Endothelial cell of umbilical vein (primary cell): ENCODE measurements around the gene PHF23. TPM values are rescaled to one million over a fixed set of nuclear protein-coding genes. Genes with fewer than 3 reads are reported as not detected.

Experiments
- BruUV-seq: library from RNA; stranded (reverse); fragments of 400-500 nt; replicated peaks from 2 replicates; lab custom pipeline; 2021; lab: Mats Ljungman, UMichigan
- CTCF ChIA-PET: fragments of 300-600, 350-600 bp; sonication (Branson Sonifier 250); formaldehyde crosslinking; loops from one replicate; lab custom pipeline; 2021; ENCODE audit warnings: antibody characterized with exemption, inconsistent platforms; lab: Charles Lee
- POLR2A ChIA-PET: fragments of 300-600, 350-600 bp; sonication (Branson Sonifier 250); formaldehyde crosslinking; loops from one replicate; lab custom pipeline; 2021; ENCODE audit warnings: antibody characterized with exemption, inconsistent platforms; lab: Charles Lee
- DNase-seq: peaks from one replicate; pipeline ENCODE4 v3.0.0-alpha.2; 2011; ENCODE audit warnings: low read depth, low spot score
- FAIRE-seq: peaks from 2 replicates; lab custom pipeline; 2011; peaks lifted over from hg19 to GRCh38; lab: Jason Lieb, UNC
- H2AFZ ChIP-seq: 2 replicates; pipeline ENCODE4 v1.6.0; 2012; ENCODE audit warnings: low read depth, low read length, control low read depth, inconsistent platforms
- H3K27ac ChIP-seq: 2 replicates; pipeline ENCODE4 v1.5.1; 2011; ENCODE audit warnings: low read depth, mild to moderate bottlenecking, control low read depth, low read length, moderate library complexity; ENCODE audit not compliant: insufficient read depth
- H3K27me3 ChIP-seq, 2 experiments: 2 replicates each; pipeline versions ENCODE4 v1.6.0 to v1.6.1; 2011; ENCODE audit warnings: low read length in 2 of 2, mixed read lengths in 1 of 2; ENCODE audit not compliant: control insufficient read depth in 2 of 2, insufficient read depth in 2 of 2
- H3K36me3 ChIP-seq, 2 experiments: 2 replicates in 1 of 2; 3 replicates in 1 of 2; pipeline ENCODE4 v1.5.1; 2011; ENCODE audit warnings: low read length in 2 of 2, mild to moderate bottlenecking in 1 of 2, moderate library complexity in 1 of 2; ENCODE audit not compliant: control insufficient read depth in 2 of 2, insufficient read depth in 2 of 2; ENCODE audit errors: extremely low read depth in 1 of 2
- H3K4me1 ChIP-seq: 3 replicates; pipeline ENCODE4 v1.5.1; 2011; ENCODE audit warnings: mild to moderate bottlenecking, low read length; ENCODE audit not compliant: control insufficient read depth, insufficient read depth; ENCODE audit errors: extremely low read depth
- H3K4me2 ChIP-seq: 2 replicates; pipeline ENCODE4 v1.6.1; 2011; ENCODE audit warnings: low read length, control low read depth, mixed read lengths; ENCODE audit not compliant: insufficient read depth
- H3K4me3 ChIP-seq, 3 experiments: fragments of 200-600 bp in 1 of 3; sonication (generic), shearing (Covaris generic) in 1 of 3; replicated peaks in 1 of 3; 2 replicates each; pipeline ENCODE4 v1.5.1; 2011 to 2016; ENCODE audit warnings: control low read depth in 3 of 3, low read length in 3 of 3, mild to moderate bottlenecking in 2 of 3, inconsistent platforms in 1 of 3, low read depth in 1 of 3, moderate library complexity in 1 of 3; ENCODE audit not compliant: insufficient read depth in 1 of 3
- H3K79me2 ChIP-seq: 2 replicates; pipeline ENCODE4 v1.6.0; 2012; ENCODE audit warnings: low read length, inconsistent platforms; ENCODE audit not compliant: control insufficient read depth, insufficient read depth
- H3K9ac ChIP-seq: replicated peaks from 2 replicates; pipeline ENCODE3; 2011; ENCODE audit warnings: low read length, control low read depth; ENCODE audit not compliant: insufficient read depth; ENCODE audit errors: extremely low read depth
- H3K9me1 ChIP-seq: replicated peaks from 3 replicates; pipeline ENCODE4 v1.6.0; 2011; ENCODE audit warnings: mild to moderate bottlenecking, low read length; ENCODE audit not compliant: control insufficient read depth, insufficient read depth; ENCODE audit errors: extremely low read depth
- H3K9me3 ChIP-seq: replicated peaks from 2 replicates; pipeline ENCODE4 v1.5.1; 2012; ENCODE audit warnings: low read length, inconsistent platforms; ENCODE audit not compliant: control insufficient read depth, insufficient read depth
- H4K20me1 ChIP-seq: replicated peaks from 2 replicates; pipeline ENCODE3; 2011; ENCODE audit warnings: mild to moderate bottlenecking, low read length; ENCODE audit not compliant: control insufficient read depth, insufficient read depth; ENCODE audit errors: extremely low read depth
- CTCF ChIP-seq, 2 donors: IDR thresholded peaks; 1 replicate in 1 of 2; 2 replicates in 1 of 2; pipeline ENCODE4 v1.5.1; 2011; ENCODE audit warnings: low read length in 2 of 2, mild to moderate bottlenecking in 2 of 2, moderate library complexity in 2 of 2, control low read depth in 1 of 2, inconsistent platforms in 1 of 2, low read depth in 1 of 2; ENCODE audit not compliant: insufficient read depth in 1 of 2; ENCODE audit errors: extremely low read depth in 1 of 2
- EZH2 ChIP-seq: IDR thresholded peaks from 2 replicates; pipeline ENCODE4 v1.6.1; 2012; ENCODE audit warnings: borderline replicate concordance, low read depth, mild to moderate bottlenecking, moderate library complexity, low read length, inconsistent platforms; ENCODE audit not compliant: severe bottlenecking
- FOS ChIP-seq: IDR thresholded peaks from 2 replicates; pipeline ENCODE4 v1.6.1; 2011; ENCODE audit warnings: mild to moderate bottlenecking, low read length, moderate library complexity, borderline replicate concordance; ENCODE audit not compliant: insufficient read depth
- GATA2 ChIP-seq: IDR thresholded peaks from 2 replicates; pipeline ENCODE4 v1.7.0; 2011; ENCODE audit warnings: low read depth, mild to moderate bottlenecking, moderate library complexity, mixed read lengths, low read length; ENCODE audit not compliant: insufficient read length, insufficient read depth
- JUN ChIP-seq: IDR thresholded peaks from 2 replicates; pipeline ENCODE4 v1.6.1; 2011; ENCODE audit warnings: borderline replicate concordance, low read depth; ENCODE audit not compliant: insufficient read length, insufficient read depth
- MAX ChIP-seq: IDR thresholded peaks from 2 replicates; pipeline ENCODE4 v1.6.1; 2011; ENCODE audit not compliant: insufficient read depth, insufficient read length
- MYC ChIP-seq: IDR thresholded peaks from one replicate; pipeline ENCODE4 v1.6.1; 2011; ENCODE audit warnings: mild to moderate bottlenecking, low read depth, low read length
- POLR2A ChIP-seq: IDR thresholded peaks from 2 replicates; pipeline ENCODE4 v1.6.1; 2012; ENCODE audit warnings: low read depth, mild to moderate bottlenecking, control low read depth, low read length
- POLR2AphosphoS5 ChIP-seq: IDR thresholded peaks from 2 replicates; pipeline ENCODE4 v1.6.1; 2012; ENCODE audit warnings: low read depth, mild to moderate bottlenecking, control low read depth, low read length, moderate library complexity; ENCODE audit not compliant: insufficient read depth
- dilution Hi-C: fragments of 300-500 bp; cut with MboI; formaldehyde crosslinking; loops from one replicate; pipeline ENCODE4 v1.15.0; 2019; ENCODE audit warnings: low sequenced_read_pairs; ENCODE audit not compliant: extremely low pct_ligation_motif_present
- intact Hi-C: fragments of 100-400 bp; cut with micrococcal nuclease; formaldehyde crosslinking; loops from one replicate; pipeline ENCODE4 v1.10.0; 2022
- polyA plus RNA-seq, 4 experiments: library from polyadenylated mRNA; depleted of rRNA in 3 of 4; stranded (reverse) in 3 of 4; unstranded in 1 of 4; fragments of >200 nt; gene quantifications; 2 replicates each; pipeline versions ENCODE4 v1.2.1 to v1.2.3, GENCODE V29; 2011 to 2012; ENCODE audit warnings: missing spikeins in 1 of 4
- total RNA-seq: library from RNA; stranded (reverse); gene quantifications from 2 replicates; pipeline ENCODE4 v1.2.3, GENCODE V29; 2021

PHF23 gene
- total and polyA plus RNA-seq, 2 donors (not counting 3 experiments of a cell fraction or from before 2014, with no cell fraction given), result 35.6 to 54.7 TPM

- peaks cover 26% of the 10 kb centered on the region for H3K4me1 ChIP-seq
- H3K27me3 ChIP-seq, result no peaks in the 10 kb centered on the region
- FAIRE-seq (peak; percentile 91), DNase-seq (no peak)
- H4K20me1 ChIP-seq, result no peaks in the 10 kb centered on the region
- peak overlapping the region; percentile 2 for H3K4me2 ChIP-seq
- intact Hi-C loops (no loop called here), dilution Hi-C loops (no loop called here)
- no peaks in the 10 kb centered on the region for H3K9me3 ChIP-seq
- peak overlapping the region; percentile 18 to 35 (median 22) for H3K4me3 ChIP-seq
- CTCF ChIA-PET, result interaction anchor here (0.6 to 1.5 kb wide), 3 partner anchors 13 to 33 kb away, joined by 3 to 4 read pairs (median 3); partner anchors contain the start of gene SLC2A4
- BruUV-seq, result no TSS peak
- no peak for TF ChIP-seq POLR2AphosphoS5
- TF ChIP-seq FOS, result no peak
- TF ChIP-seq GATA2, result no peak
- H3K9me1 ChIP-seq, result no peaks in the 10 kb centered on the region
- peaks cover 0 to 5% of the 10 kb centered on the region in 2 experiments for H3K36me3 ChIP-seq
- no peaks in the 10 kb centered on the region for H3K79me2 ChIP-seq
- H3K27ac ChIP-seq, result no peak overlapping the region
- POLR2A ChIA-PET, result interaction anchor here (0.6 kb wide), 1 partner anchor 667 kb away, joined by 9 read pairs; no protein-coding TSS in a partner anchor
- peak overlapping the region; percentile 81 for H2AFZ ChIP-seq
- peak overlapping the region; percentile 11 for H3K9ac ChIP-seq
Observed at GRCh38 chr17:7262935-7263800, 23.9 kb upstream of the PHF23 start.

- DNase-seq (no peak), FAIRE-seq (no peak)
- TF ChIP-seq MYC, result no peak
- no peak for TF ChIP-seq POLR2AphosphoS5
- TF ChIP-seq EZH2, result no peak
- no peak for TF ChIP-seq CTCF (IDR thresholded peaks at IDR 0.05; ENCODE audit: extremely low read depth in 1 of 2, insufficient read depth in 1 of 2, low read depth in 1 of 2, low read length in 2 of 2)
- TF ChIP-seq POLR2A, result no peak
- no peak for TF ChIP-seq FOS
- no peak for TF ChIP-seq GATA2
- TF ChIP-seq MAX, result no peak
- no peak for TF ChIP-seq JUN
- dilution Hi-C loops, result no loop called here
- Histone ChIP-seq H3K27ac (no peak within 1 kb of the TSS), H3K4me3 (peak within 1 kb of the TSS; percentile 19 to 35 (median 22)), H3K27me3 (no peaks in the 10 kb centered on the region), H3K36me3 (peaks cover 0 to 8% of the 10 kb centered on the region in 2 experiments), H4K20me1 (no peaks in the 10 kb centered on the region), H3K9ac (peak within 1 kb of the TSS; percentile 29), H3K4me2 (peak within 1 kb of the TSS; percentile 31), H3K9me1 (no peaks in the 10 kb centered on the region), H3K79me2 (no peaks in the 10 kb centered on the region), H2AFZ (peak within 1 kb of the TSS; percentile 81), H3K9me3 (no peaks in the 10 kb centered on the region), H3K4me1 (peaks cover 26% of the 10 kb centered on the region)
- intact Hi-C loops, result no loop called here
- no TSS peak for BruUV-seq
- ChIA-PET CTCF (interaction anchor here (1.1 kb wide), 1 partner anchor 35 kb away, joined by 3 read pairs; no protein-coding TSS in a partner anchor), POLR2A (no interaction called here)
Observed at GRCh38 chr17:7262192-7262934, 23.1 kb upstream of the PHF23 start, which contains the start of gene CLDN7. Gene CLDN7 (minus strand): TSS chr17:7262478. CDS start chr17:7262043, 435 bp downstream.
